Aorta (tissue), 5 donors: ENCODE results near the gene PLXNA2. TPM values are rescaled to one million over a fixed set of nuclear protein-coding genes. Genes with fewer than 3 reads are reported as not detected.

ENCODE experiments used
- ATAC-seq: fragments of 200-7000 bp; cut with Tn5 transposase; one replicate; pipeline ENCODE4 v1.9.1; 2022; ENCODE audit warnings: moderate library complexity; ENCODE audit not compliant: low FRiP score
- DNase-seq, 2 donors: peaks; one replicate each; pipeline ENCODE4 v3.0.0-alpha.2; 2020
- H3K27ac ChIP-seq, 2 donors: one replicate each; pipeline ENCODE4 v1.5.1; 2013; ENCODE audit warnings: low read length in 2 of 2, mild to moderate bottlenecking in 2 of 2, moderate library complexity in 2 of 2, control low read depth in 1 of 2, inconsistent platforms in 1 of 2, low read depth in 1 of 2
- H3K27me3 ChIP-seq, 2 donors: one replicate each; pipeline ENCODE4 v1.6.1; 2013; ENCODE audit warnings: control low read depth in 1 of 2, low read length in 1 of 2, mild to moderate bottlenecking in 1 of 2, moderate library complexity in 1 of 2; ENCODE audit not compliant: insufficient read depth in 2 of 2, control insufficient read depth in 1 of 2
- H3K36me3 ChIP-seq, 2 donors: one replicate each; pipeline ENCODE4 v1.6.1; 2013; ENCODE audit warnings: control low read depth in 1 of 2, low read length in 1 of 2, mild to moderate bottlenecking in 1 of 2; ENCODE audit not compliant: insufficient read depth in 2 of 2, control insufficient read depth in 1 of 2
- H3K4me1 ChIP-seq, 2 donors: one replicate each; pipeline ENCODE4 v1.6.1; 2013; ENCODE audit warnings: low read length in 2 of 2, control low read depth in 1 of 2, mild to moderate bottlenecking in 1 of 2, moderate library complexity in 1 of 2; ENCODE audit not compliant: insufficient read depth in 2 of 2, control insufficient read depth in 1 of 2
- H3K4me3 ChIP-seq, 2 donors: one replicate each; pipeline ENCODE4 v1.5.1; 2013; ENCODE audit warnings: low read length in 2 of 2, control low read depth in 1 of 2, mild to moderate bottlenecking in 1 of 2
- H3K9me3 ChIP-seq: one replicate; pipeline ENCODE4 v1.6.1; 2013; ENCODE audit warnings: mild to moderate bottlenecking, low read length; ENCODE audit not compliant: control insufficient read depth
- WGBS, 2 donors: extraction: QIAGEN DNeasy Blood & Tissue Kit; methylation state at CpG; one replicate each; pipeline ENCODE4 v1.1.7; 2013; 5-methylcytosine and 5-hydroxymethylcytosine counted together
- intact Hi-C, 2 donors: fragments of 100-400 bp; cut with DNase I; formaldehyde crosslinking; loops; one replicate each; pipeline versions ENCODE4 v1.14.2 to v1.15.0; 2022
- long read RNA-seq, 2 donors: library from polyadenylated mRNA; unstranded; transcript quantifications; one replicate each; pipeline ENCODE4 v2.0.0, GENCODE V29; 2020 to 2021
- polyA plus RNA-seq, 2 donors: library from polyadenylated mRNA; stranded (reverse); fragments of 200-250 nt; gene quantifications; one replicate each; pipeline ENCODE4 v1.2.3, GENCODE V29; 2013
- total RNA-seq, 2 donors: library from RNA; stranded (reverse); fragmentation: NEBNext Ultra II Directional; extraction: Animal tissue kit (Norgen Biotek cat#: 25700); gene quantifications; one replicate each; pipeline ENCODE4 v1.2.1, GENCODE V29; 2021
- donor health status: healthy with polysubstance abuse.
- donor health status: Bipolar disorder and iron deficiency.
- donor health status: DM: no; HTN: no; CAD: no.
- donor health status: DM: no; HTN: no; CAD: no.
- donor health status: DM: yes; HTN: yes; CAD: no.

PLXNA2 gene
- total RNA-seq (10 to 100 TPM; 33.3 to 37.3 TPM), polyA plus RNA-seq (10 to 100 TPM in 1 of 2 donors, 1 to 10 TPM in 1; 2.9 to 26.7 TPM)
- long read RNA-seq, donor 1, partial matches to known transcripts = 34 of 78 reads
- long read RNA-seq, donor 1, other reads (novel, unspliced or antisense) = 42 of 78 reads
- long read RNA-seq, donor 2, partial matches to known transcripts = 5 of 26 reads
- long read RNA-seq, donor 2, other reads (novel, unspliced or antisense) = 16 of 26 reads

- 1% methylated on average over 74 to 78 of the region's 78 CpGs for WGBS, 2 donors
Measured at GRCh38 chr1:208243967-208244916, at the start of gene PLXNA2. TSS of gene PLXNA2 (minus strand) at chr1:208244384. CDS start at chr1:208217922, 26,462 bp downstream.

GRCh38 chr1:208292908-208293307 lies 48.7 kb upstream of the PLXNA2 start:
- ATAC-seq = no peak
- H3K27me3 ChIP-seq = no peaks in the 10 kb centered on the region
- H3K4me1 ChIP-seq = peaks cover 0 to 2% of the 10 kb centered on the region in 2 donors
- H3K4me3 ChIP-seq = no peak overlapping the region
- peaks cover 3% of the 10 kb centered on the region for H3K9me3 ChIP-seq
- no peak for DNase-seq
- H3K27ac ChIP-seq = no peak overlapping the region
- 93 to 99% methylated on average over 2 of the region's 2 CpGs for WGBS, 2 donors
- intact Hi-C loops = no loop called here
- H3K36me3 ChIP-seq = no peaks in the 10 kb centered on the region

More at GRCh38 chr1:208243967-208244916, at the start of gene PLXNA2:
- H3K4me1 ChIP-seq = peaks cover 3% of the 10 kb centered on the region in 2 donors
- no peaks in the 10 kb centered on the region for H3K36me3 ChIP-seq
- no peaks in the 10 kb centered on the region for H3K27me3 ChIP-seq
- H3K27ac ChIP-seq = peak within 1 kb of the TSS in 1 of 2 donors; percentile 96
- H3K9me3 ChIP-seq = no peaks in the 10 kb centered on the region
- H3K4me3 ChIP-seq = peak within 1 kb of the TSS; percentile 77 to 81
- peak; percentile 91 to 94 for DNase-seq
- ATAC-seq = peak; percentile 87
- intact Hi-C loops = loop anchor here (2.0 to 5.0 kb wide), 5 partner anchors 41 to 223 kb away; no protein-coding TSS in a partner anchor

GRCh38 chr1:208291923-208292711 lies 47.9 kb upstream of the PLXNA2 start:
- intact Hi-C loops = no loop called here
- no peak for DNase-seq
- Histone ChIP-seq H3K27me3 (no peaks in the 10 kb centered on the region), H3K36me3 (no peaks in the 10 kb centered on the region), H3K4me1 (peaks cover 0 to 2% of the 10 kb centered on the region in 2 donors), H3K4me3 (no peak overlapping the region), H3K9me3 (peaks cover 3% of the 10 kb centered on the region), H3K27ac (no peak overlapping the region)
- 87 to 88% methylated on average over 4 of the region's 4 CpGs for WGBS, 2 donors
- ATAC-seq = no peak

- DNase-seq (no peak), ATAC-seq (no peak)
- Histone ChIP-seq H3K27ac (no peak overlapping the region), H3K36me3 (no peaks in the 10 kb centered on the region), H3K27me3 (no peaks in the 10 kb centered on the region), H3K4me1 (peaks cover 0 to 2% of the 10 kb centered on the region in 2 donors), H3K9me3 (peaks cover 3% of the 10 kb centered on the region), H3K4me3 (no peak overlapping the region)
- WGBS, 2 donors = 92 to 95% methylated on average over 2 of the region's 2 CpGs
- intact Hi-C loops = no loop called here
Measured at GRCh38 chr1:208291129-208291528, 46.9 kb upstream of the PLXNA2 start.

- Histone ChIP-seq H3K36me3 (no peaks in the 10 kb centered on the region), H3K27me3 (no peaks in the 10 kb centered on the region), H3K4me3 (no peak overlapping the region), H3K4me1 (peaks cover 0 to 2% of the 10 kb centered on the region in 2 donors), H3K27ac (no peak overlapping the region), H3K9me3 (peaks cover 3% of the 10 kb centered on the region)
- DNase-seq (no peak), ATAC-seq (no peak)
- 80 to 86% methylated on average over 2 of the region's 2 CpGs for WGBS, 2 donors
- intact Hi-C loops = no loop called here
Measured at GRCh38 chr1:208289716-208290115, 45.5 kb upstream of the PLXNA2 start.

GRCh38 chr1:208288495-208288894 lies 44.3 kb upstream of the PLXNA2 start:
- intact Hi-C loops = no loop called here
- no peaks in the 10 kb centered on the region for H3K27me3 ChIP-seq
- no peaks in the 10 kb centered on the region for H3K36me3 ChIP-seq
- H3K4me3 ChIP-seq = no peak overlapping the region
- DNase-seq = no peak
- H3K9me3 ChIP-seq = peaks cover 1% of the 10 kb centered on the region
- no peak overlapping the region for H3K27ac ChIP-seq
- WGBS, 2 donors = 93 to 95% methylated on average over 4 of the region's 4 CpGs
- H3K4me1 ChIP-seq = peaks cover 0 to 2% of the 10 kb centered on the region in 2 donors
- ATAC-seq = no peak

GRCh38 chr1:208280681-208281450 lies 36.7 kb upstream of the PLXNA2 start:
- no peak for DNase-seq
- H3K9me3 ChIP-seq = no peaks in the 10 kb centered on the region
- no peak overlapping the region for H3K27ac ChIP-seq
- H3K4me1 ChIP-seq = peaks cover 4 to 5% of the 10 kb centered on the region in 2 donors
- no peaks in the 10 kb centered on the region for H3K36me3 ChIP-seq
- ATAC-seq = no peak
- no peaks in the 10 kb centered on the region for H3K27me3 ChIP-seq
- intact Hi-C loops = no loop called here
- no peak overlapping the region for H3K4me3 ChIP-seq
- WGBS, 2 donors = 61 to 62% methylated on average over 8 of the region's 8 CpGs
